NCI-H1436 (cell line): Measurements from ENCODE around the gene ANKRD22.
"Not testable (repeated sequence)": the region's sequence is repeated elsewhere in the genome, so short reads cannot be mapped to it uniquely, and the experiment has no call there.

Experiments
- DNase-seq: peaks from one replicate; lab custom pipeline; 2025; lab: John Stamatoyannopoulos, UW

ANKRD22 gene

GRCh38 chr10:88877298-88877697 lies 25.7 kb upstream of the ANKRD22 start:
- DNase-seq, result no peak

DNA sequence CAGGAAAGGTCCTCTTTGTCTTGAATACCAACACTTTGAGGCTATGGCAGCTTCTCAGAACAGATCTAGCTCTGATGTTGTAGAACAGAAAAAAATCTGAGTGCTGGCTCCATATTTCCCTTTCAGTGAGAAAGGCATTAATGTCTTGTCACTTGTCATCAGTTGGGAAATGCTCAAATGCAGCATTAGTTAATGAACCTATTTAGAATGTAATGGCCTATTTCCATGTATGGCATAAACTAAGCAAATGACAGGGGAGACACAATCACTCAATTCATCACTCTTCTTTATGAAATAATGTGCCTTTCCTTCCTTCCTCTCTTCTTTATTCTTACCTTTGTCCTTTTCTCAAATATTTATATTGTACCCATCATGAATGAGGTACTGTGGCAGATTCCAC lies 23.4 kb upstream of the ANKRD22 start:
- DNase-seq, result no peak

DNA sequence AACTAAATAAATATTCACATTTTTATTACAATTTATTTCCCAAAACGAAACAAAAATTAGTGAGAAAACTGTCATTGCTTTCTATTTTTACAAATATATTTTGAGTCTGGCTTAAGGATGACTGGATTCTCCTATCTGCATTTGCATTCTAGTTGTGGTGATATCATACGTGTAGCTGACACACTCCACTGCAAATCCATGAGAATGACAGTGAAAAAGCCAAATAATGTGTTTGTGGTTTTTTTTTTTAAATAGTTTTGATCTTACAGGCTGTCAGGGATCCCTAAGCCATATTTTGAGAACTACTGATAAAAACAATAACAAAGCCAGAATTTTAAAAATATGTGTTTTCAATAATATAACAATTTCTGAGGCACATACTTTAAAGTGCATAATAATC lies 22.6 kb upstream of the ANKRD22 start:
- no peak for DNase-seq

DNA sequence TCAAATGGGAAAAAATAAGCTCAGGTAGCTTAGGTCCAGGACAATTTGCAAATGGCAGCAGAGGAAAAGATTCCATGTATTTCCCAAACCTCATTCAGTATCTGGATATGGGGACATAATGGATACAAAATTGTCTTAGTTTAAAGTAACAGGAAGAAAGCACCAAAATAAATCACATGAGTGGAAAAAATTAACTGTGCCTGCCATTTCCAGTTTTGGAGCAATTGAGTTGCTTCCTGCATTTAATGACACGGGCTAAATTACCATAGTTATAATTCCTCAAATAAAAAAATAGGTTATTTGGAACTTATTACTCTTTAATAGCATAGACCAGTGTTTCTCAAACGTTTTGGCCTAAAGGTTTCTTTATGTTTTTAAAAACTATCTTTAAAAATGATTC lies 22.1 kb upstream of the ANKRD22 start:
- DNase-seq, result no peak

DNA sequence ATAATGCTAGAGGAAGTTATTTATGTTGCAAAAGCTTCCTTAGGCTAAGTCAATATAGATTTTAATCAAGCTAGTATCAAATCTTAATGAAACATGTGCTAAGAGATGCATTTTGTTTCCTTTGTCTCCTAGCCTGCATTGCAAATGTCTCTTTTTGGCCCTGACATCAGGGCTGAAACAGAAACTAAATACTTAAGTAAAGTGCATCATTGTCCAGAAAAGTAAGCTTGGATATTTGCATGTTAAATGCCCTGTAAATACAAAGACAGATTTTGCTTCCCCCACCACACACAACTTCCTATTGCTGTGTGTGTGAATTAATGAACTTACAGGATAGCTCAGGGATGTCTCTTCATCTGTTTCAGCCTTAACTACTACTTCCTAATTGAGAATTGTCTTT lies 18.4 kb upstream of the ANKRD22 start:
- DNase-seq, result no peak

DNA sequence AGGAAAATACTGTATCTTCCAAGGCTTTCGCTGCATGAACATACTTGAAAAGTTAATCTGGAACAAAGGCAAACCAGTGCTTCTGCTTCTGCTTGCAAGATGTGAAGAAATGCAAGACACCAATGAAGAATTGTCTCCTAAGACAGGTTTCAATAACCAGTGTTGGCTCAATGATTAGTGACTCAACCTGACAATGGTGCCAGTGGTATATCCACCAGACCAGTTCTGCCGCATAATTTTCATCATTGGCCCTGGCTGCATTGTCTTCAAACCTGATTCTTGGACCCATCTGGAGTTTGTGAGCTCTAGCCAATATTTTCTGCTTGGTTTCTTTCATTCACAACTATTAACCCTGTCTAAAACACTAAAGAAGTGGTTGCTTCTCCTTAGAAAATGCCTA lies 14.8 kb upstream of the ANKRD22 start:
- no peak for DNase-seq

- no peak for DNase-seq
Measured at GRCh38 chr10:88865281-88865876, 13.7 kb upstream of the ANKRD22 start.

- no peak for DNase-seq
Measured at GRCh38 chr10:88861036-88861435, 9.4 kb upstream of the ANKRD22 start.

GRCh38 chr10:88858491-88858890 lies 6.8 kb upstream of the ANKRD22 start:
- no peak for DNase-seq

DNA sequence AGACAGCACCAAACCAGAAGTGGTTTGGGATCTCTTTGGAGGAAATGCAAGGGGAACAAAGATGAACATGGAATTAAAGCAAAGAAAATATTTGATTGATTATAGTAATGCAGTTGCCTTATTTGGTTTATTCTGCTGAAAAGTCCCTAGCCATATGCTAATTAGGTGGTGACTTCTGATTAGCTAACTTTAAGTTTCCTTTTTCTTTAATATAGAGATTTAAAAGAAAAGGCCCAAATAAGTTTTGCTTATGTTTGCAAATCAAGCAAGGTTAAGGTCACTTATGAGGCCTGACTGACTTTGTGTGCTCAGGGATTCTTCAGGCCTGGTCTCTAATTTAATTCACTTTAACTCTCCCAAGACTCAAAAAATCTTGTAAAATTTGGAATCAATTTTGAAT lies 6.2 kb upstream of the ANKRD22 start:
- DNase-seq, result no peak

DNA sequence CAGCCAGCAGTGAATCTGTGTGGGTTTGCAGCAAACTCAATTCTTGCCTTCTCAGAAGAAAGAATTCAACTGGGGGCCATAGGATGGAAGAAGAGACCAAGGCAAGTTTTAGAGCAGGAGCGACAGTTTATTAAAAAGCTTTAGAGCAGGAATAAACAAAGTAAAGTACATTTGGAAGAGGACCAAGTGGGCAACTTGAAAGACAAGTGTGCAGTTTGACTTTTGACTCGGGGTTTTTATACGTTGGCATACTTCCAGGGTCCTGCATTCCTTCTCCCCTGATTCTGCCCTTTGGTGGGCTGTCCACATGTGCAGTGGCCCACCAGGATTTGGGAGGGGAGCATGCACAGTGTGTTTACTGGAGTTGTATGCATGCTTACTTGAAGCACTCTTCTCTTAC lies 3.0 kb upstream of the ANKRD22 start:
- DNase-seq, result no peak

DNA sequence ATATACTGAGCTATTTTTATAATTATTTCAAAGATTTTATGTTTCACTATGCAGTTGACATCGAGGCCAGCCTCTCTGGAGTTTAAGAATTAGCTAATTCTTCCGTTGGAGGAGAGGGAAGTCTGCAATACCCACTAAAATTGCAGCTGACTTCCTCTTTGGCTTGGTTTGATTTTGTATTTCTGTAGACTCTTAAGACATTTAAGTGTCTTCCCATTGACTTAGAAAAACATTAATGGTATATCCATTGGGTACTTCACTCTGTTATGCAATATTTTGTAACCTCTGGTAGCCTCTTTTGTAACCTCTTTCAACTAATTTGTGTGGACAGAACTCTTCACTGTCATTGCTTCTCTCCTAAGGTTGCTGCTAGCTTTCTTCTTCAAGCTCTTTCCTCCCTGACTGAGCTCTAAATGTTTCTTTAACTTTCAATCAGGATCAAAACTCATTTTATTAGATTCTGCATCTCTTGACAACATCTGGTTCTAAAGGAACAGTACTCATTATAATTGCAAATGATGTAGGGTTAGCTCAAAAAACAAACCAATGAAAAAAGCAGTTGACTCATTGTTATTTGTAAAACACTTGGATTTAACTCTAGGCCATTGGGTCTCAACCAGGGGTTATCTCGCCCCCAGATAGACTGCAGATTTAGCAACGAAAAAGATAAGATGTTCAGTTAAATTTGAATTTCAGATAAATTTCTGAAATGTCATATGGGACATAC lies 1.7 kb upstream of the ANKRD22 start:
- DNase-seq, result no peak

DNA sequence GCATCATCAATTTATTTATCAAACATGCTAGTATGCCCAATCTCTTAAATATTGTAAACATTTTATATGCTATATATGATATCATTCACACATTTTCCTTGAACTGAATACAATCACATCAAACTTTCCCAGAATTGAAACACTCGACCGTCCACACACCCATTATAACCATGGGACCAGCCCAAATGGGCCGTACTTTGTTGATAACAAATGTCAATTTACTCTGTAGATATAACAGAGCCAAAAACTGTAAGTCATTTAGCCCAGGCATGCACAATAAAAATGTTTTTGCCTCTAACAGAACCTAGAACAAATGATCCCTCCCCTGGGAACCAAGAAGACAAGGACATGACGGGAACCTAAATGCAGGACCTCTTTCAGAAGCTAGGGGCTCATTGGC lies 683 bp upstream of the ANKRD22 start:
- DNase-seq, result no peak

GRCh38 chr10:88850712-88851111 lies 932 bp downstream of the ANKRD22 start:
- DNase-seq, result no peak

DNA sequence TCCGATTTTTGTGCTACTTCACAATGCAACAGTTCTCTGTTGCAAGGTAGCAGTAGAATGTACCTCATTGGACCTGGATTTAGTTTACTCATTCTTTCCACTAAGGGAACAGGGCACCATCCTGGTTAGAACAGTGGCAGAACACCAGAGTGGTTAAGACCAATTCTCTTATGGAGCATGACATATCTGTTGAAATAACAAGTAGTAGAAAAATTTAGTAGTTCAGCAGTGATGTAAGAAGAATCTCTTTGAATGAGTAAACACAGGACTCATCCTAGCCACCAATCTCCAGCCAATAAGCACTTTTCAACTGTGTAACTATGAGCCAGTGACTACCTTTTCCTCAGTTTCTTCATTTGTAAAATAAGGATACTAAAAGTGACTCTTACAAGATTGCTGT lies 2.4 kb downstream of the ANKRD22 start:
- no peak for DNase-seq

- no peak for DNase-seq
Measured at GRCh38 chr10:88848499-88848898, 3.1 kb downstream of the ANKRD22 start.

DNA sequence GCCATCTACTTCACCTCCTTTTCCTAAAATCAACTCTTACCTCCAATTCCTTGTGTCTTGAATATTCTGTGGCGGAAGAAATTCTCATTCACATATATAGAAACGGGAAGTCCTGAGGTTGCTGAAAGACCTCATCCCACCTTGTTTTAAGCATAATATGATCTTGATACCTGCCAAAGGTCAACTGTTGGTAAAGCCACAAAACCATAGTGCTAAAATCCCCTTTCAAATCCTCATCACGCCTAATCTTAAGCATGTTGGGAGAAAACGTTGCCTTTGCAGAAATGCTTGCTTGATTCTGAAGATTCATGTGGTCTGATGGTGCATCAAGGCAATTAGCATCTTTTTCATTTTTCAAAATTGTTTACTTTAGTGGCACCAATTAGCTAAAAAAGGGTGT lies 8.5 kb downstream of the ANKRD22 start:
- no peak for DNase-seq

DNA sequence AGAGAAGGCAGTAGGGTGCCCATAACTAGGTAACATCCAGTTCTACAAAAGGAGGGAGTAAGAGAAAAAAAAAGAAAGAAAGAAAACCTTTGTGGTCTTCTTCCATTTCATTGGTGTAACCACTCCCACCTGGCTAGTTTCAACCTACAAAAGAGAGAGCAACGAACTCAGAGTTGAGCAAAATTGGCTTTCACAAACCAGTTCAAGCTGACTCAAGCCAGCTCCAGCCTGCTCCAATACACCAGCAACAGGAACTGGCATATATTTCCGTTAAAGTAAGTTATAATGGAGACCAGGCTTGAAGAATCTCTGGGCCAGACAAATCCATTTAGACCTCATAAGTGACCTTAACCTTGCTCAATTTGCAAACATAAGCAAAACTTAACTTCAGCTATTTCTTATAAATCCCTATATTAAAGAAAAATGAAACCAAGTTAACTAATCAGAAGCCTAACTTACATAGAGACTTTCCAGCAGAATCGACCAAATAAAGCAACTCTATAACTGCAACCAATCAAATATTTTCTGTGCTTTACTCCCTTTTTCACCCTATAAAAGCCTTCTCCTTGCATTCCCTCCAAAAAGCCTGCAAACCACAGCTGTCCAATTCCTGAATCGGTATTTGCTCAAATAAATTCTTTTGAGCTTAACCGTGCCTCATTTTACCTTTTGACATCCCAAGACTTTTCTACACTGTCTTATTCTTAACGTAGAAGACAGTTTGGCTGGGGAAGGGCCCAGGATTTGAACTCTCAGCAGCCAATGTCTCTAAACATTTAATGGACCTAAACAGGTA lies 10.1 kb downstream of the ANKRD22 start:
- DNase-seq, result no peak

- DNase-seq, result no peak
Measured at GRCh38 chr10:88840881-88841280, 10.8 kb downstream of the ANKRD22 start.

DNA sequence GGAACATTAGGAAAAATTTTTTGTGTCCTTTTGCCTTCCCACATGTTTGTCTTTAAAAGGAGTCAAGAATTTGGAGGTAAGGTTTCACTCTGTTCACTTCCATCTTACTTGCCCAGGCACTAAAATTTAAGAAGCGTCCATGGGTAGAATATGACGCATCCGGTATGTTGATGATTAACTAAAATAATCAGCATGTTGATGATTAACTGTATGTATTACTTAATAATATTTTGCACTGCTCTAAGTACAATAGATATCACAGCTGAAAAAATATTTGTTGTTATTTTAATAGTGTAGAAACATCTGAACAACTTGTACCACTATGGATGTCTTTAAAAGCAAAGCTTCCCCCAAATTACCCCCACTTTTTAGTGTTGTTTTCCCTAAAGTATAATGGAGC lies 11.5 kb downstream of the ANKRD22 start:
- no peak for DNase-seq

GRCh38 chr10:88838766-88839350 lies 12.8 kb downstream of the ANKRD22 start:
- DNase-seq, result no peak

- DNase-seq, result not testable (repeated sequence)
Measured at GRCh38 chr10:88837632-88838031, 14.0 kb downstream of the ANKRD22 start.

DNA sequence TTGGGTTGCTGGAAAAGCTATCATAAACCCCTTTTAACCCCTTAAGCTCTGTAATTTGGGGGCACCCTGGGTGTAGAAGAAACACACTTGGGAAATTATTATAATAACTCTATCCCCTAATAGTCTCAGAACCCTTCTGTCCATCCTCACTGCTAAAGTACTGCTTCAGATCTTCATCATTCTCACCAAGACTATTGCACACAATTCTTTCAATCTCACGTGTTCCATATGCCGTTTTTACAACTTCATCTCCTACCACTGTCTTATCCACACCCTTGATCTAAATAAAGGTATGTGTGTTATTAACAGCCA lies 15.8 kb downstream of the ANKRD22 start:
- DNase-seq, result no peak
